Measurements from ENCODE around the gene CLCN3.
A peak's percentile ranks its signal among the peaks of the same experiment; 100 is the strongest.
"Not testable (repeated sequence)": the region's sequence is repeated elsewhere in the genome, so short reads cannot be mapped to it uniquely, and the experiment has no call there.

Gene CLCN3

GRCh38 chr4:169659716-169660670 lies 39.6 kb downstream of the CLCN3 start:
- TF ChIP-seq POLR2AphosphoS5 (IDR thresholded peaks at IDR 0.05; ENCODE audit: low read depth, low read length) (no peak), POLR2A (IDR thresholded peaks at IDR 0.05; ENCODE audit: low read depth, low read length) (peak; percentile 50; the same call in 1 of the 2 replicates), TAF1 (IDR thresholded peaks at IDR 0.05; ENCODE audit: borderline replicate concordance, low read depth, low read length) (no peak)
- FAIRE-seq = peak; percentile 98
- DNase-seq (ENCODE audit: insufficient read length) = peak; percentile 17

- DNase-seq (ENCODE audit: insufficient read length) (no peak), FAIRE-seq (no peak)
- no peak for TF ChIP-seq TAF1 (IDR thresholded peaks at IDR 0.05; ENCODE audit: borderline replicate concordance, low read depth, low read length)
Observed at GRCh38 chr4:169660929-169661328, 40.6 kb downstream of the CLCN3 start.

- DNase-seq (ENCODE audit: insufficient read length) (no peak), FAIRE-seq (no peak)
- no peak for TF ChIP-seq POLR2A (IDR thresholded peaks at IDR 0.05; ENCODE audit: low read depth, low read length)
- no peak for TF ChIP-seq POLR2AphosphoS5 (IDR thresholded peaks at IDR 0.05; ENCODE audit: low read depth, low read length)
- TF ChIP-seq TAF1 (IDR thresholded peaks at IDR 0.05; ENCODE audit: borderline replicate concordance, low read depth, low read length) = no peak
Observed at GRCh38 chr4:169661761-169662160, 41.4 kb downstream of the CLCN3 start.

GRCh38 chr4:169662206-169662605 lies 41.8 kb downstream of the CLCN3 start:
- FAIRE-seq = no peak
- DNase-seq (ENCODE audit: insufficient read length) = no peak
- TF ChIP-seq TAF1 (IDR thresholded peaks at IDR 0.05; ENCODE audit: borderline replicate concordance, low read depth, low read length) = no peak
- TF ChIP-seq POLR2AphosphoS5 (IDR thresholded peaks at IDR 0.05; ENCODE audit: low read depth, low read length) = no peak
- no peak for TF ChIP-seq POLR2A (IDR thresholded peaks at IDR 0.05; ENCODE audit: low read depth, low read length)

GRCh38 chr4:169663402-169663801 lies 43.0 kb downstream of the CLCN3 start:
- no peak for TF ChIP-seq TAF1 (IDR thresholded peaks at IDR 0.05; ENCODE audit: borderline replicate concordance, low read depth, low read length)
- TF ChIP-seq POLR2A (IDR thresholded peaks at IDR 0.05; ENCODE audit: low read depth, low read length) = no peak
- no peak for TF ChIP-seq POLR2AphosphoS5 (IDR thresholded peaks at IDR 0.05; ENCODE audit: low read depth, low read length)
- no peak for DNase-seq (ENCODE audit: insufficient read length)
- FAIRE-seq = no peak

- FAIRE-seq (no peak), DNase-seq (ENCODE audit: insufficient read length) (no peak)
- TF ChIP-seq POLR2A (IDR thresholded peaks at IDR 0.05; ENCODE audit: low read depth, low read length) = no peak
- no peak for TF ChIP-seq TAF1 (IDR thresholded peaks at IDR 0.05; ENCODE audit: borderline replicate concordance, low read depth, low read length)
- no peak for TF ChIP-seq POLR2AphosphoS5 (IDR thresholded peaks at IDR 0.05; ENCODE audit: low read depth, low read length)
Observed at GRCh38 chr4:169663831-169664230, 43.5 kb downstream of the CLCN3 start.

- DNase-seq (ENCODE audit: insufficient read length) (no peak), FAIRE-seq (no peak)
- no peak for TF ChIP-seq POLR2AphosphoS5 (IDR thresholded peaks at IDR 0.05; ENCODE audit: low read depth, low read length)
Observed at GRCh38 chr4:169664615-169665014, 44.2 kb downstream of the CLCN3 start.

- DNase-seq (ENCODE audit: insufficient read length) (no peak), FAIRE-seq (peak; percentile 38)
- TF ChIP-seq POLR2A (IDR thresholded peaks at IDR 0.05; ENCODE audit: low read depth, low read length) = no peak
- TF ChIP-seq POLR2AphosphoS5 (IDR thresholded peaks at IDR 0.05; ENCODE audit: low read depth, low read length) = no peak
- TF ChIP-seq TAF1 (IDR thresholded peaks at IDR 0.05; ENCODE audit: borderline replicate concordance, low read depth, low read length) = no peak
Observed at GRCh38 chr4:169665046-169665737, 44.8 kb downstream of the CLCN3 start.

GRCh38 chr4:169668069-169668721 lies 47.8 kb downstream of the CLCN3 start:
- DNase-seq (ENCODE audit: insufficient read length) (no peak), FAIRE-seq (no peak)
- TF ChIP-seq POLR2AphosphoS5 (IDR thresholded peaks at IDR 0.05; ENCODE audit: low read depth, low read length) (no peak), POLR2A (IDR thresholded peaks at IDR 0.05; ENCODE audit: low read depth, low read length) (no peak), TAF1 (IDR thresholded peaks at IDR 0.05; ENCODE audit: borderline replicate concordance, low read depth, low read length) (no peak)

- no peak for FAIRE-seq
- no peak for TF ChIP-seq POLR2A (IDR thresholded peaks at IDR 0.05; ENCODE audit: low read depth, low read length)
- TF ChIP-seq TAF1 (IDR thresholded peaks at IDR 0.05; ENCODE audit: borderline replicate concordance, low read depth, low read length) = no peak
- no peak for TF ChIP-seq POLR2AphosphoS5 (IDR thresholded peaks at IDR 0.05; ENCODE audit: low read depth, low read length)
- DNase-seq (ENCODE audit: insufficient read length) = no peak
Observed at GRCh38 chr4:169675825-169676224, 55.4 kb downstream of the CLCN3 start.

GRCh38 chr4:169677150-169677748 lies 56.9 kb downstream of the CLCN3 start:
- TF ChIP-seq POLR2AphosphoS5 (IDR thresholded peaks at IDR 0.05; ENCODE audit: low read depth, low read length) (no peak), TAF1 (IDR thresholded peaks at IDR 0.05; ENCODE audit: borderline replicate concordance, low read depth, low read length) (no peak), POLR2A (IDR thresholded peaks at IDR 0.05; ENCODE audit: low read depth, low read length) (no peak)
- DNase-seq (ENCODE audit: insufficient read length) = no peak
- FAIRE-seq = no peak

GRCh38 chr4:169678486-169678885 lies 58.1 kb downstream of the CLCN3 start:
- not testable (repeated sequence) for FAIRE-seq; DNase-seq (ENCODE audit: insufficient read length)

GRCh38 chr4:169678951-169679591 lies 58.7 kb downstream of the CLCN3 start:
- not testable (repeated sequence) for DNase-seq (ENCODE audit: insufficient read length); FAIRE-seq

Data from GM12892 (cell line).